Measurements from ENCODE around the gene ABCA3. TPM values are rescaled to one million over a fixed set of nuclear protein-coding genes. Genes with fewer than 3 reads are reported as not detected.

ABCA3 gene
- total RNA-seq, 1 experiment from 2014 or later, result 58.4 TPM

- H3K4me3 ChIP-seq (ENCODE audit: low read depth in 2 of 2, low read length in 2 of 2), result no peak overlapping the region
- CTCF ChIA-PET, result interaction anchor here (0.6 kb wide), 1 partner anchor 15 kb away, joined by 3 read pairs; no protein-coding TSS in a partner anchor
Observed at GRCh38 chr16:2237493-2238149, 102.9 kb downstream of the ABCA3 start.

GRCh38 chr16:2237102-2237482 lies 103.4 kb downstream of the ABCA3 start:
- ChIA-PET POLR2A (no interaction called here), CTCF (interaction anchor here (0.6 kb wide), 1 partner anchor 15 kb away, joined by 3 read pairs; no protein-coding TSS in a partner anchor)
- Histone ChIP-seq H3K27me3 (ENCODE audit: control insufficient read depth, insufficient read depth, low read length) (no peaks in the 10 kb centered on the region), H3K4me3 (ENCODE audit: low read depth in 2 of 2, low read length in 2 of 2) (no peak overlapping the region), H3K9me3 (ENCODE audit: control insufficient read depth, insufficient read depth, low read depth, low read length) (no peaks in the 10 kb centered on the region), H3K36me3 (ENCODE audit: control insufficient read depth, insufficient read depth, low read length) (no peaks in the 10 kb centered on the region; the same call in 1 of the 2 replicates), H3K4me1 (ENCODE audit: control insufficient read depth, insufficient read depth, low read length) (peaks cover 8% of the 10 kb centered on the region), H3K27ac (ENCODE audit: low read length) (no peak overlapping the region)
- TF ChIP-seq REST (IDR thresholded peaks at IDR 0.05; ENCODE audit: insufficient read depth in 1 of 2, low read depth in 2 of 2, low read length in 1 of 2), result no peak
- TF ChIP-seq SIN3A (IDR thresholded peaks at IDR 0.05; ENCODE audit: borderline replicate concordance, insufficient read depth, low read depth, low read length), result no peak
- no peak for TF ChIP-seq TCF7L2 (IDR thresholded peaks at IDR 0.05; ENCODE audit: low read depth, low read length)
- no peak for TF ChIP-seq CTCF (IDR thresholded peaks at IDR 0.05)
- TF ChIP-seq POLR2AphosphoS5 (IDR thresholded peaks at IDR 0.05; ENCODE audit: low read depth, low read length), result no peak
- intact Hi-C loops (cut with micrococcal nuclease; ENCODE audit: unreplicated experiment), result no loop called here
- in situ Hi-C loops (cut with HindIII; ENCODE audit: low pct_unique_long_range_greater_than_20kb, low sequenced_read_pairs), result no loop called here
- no TSS peak for BruUV-seq (replicated peaks)
- ATAC-seq (no peak), DNase-seq (ENCODE audit: low read depth, low spot score) (no peak)

More at GRCh38 chr16:2237493-2238149, 102.9 kb downstream of the ABCA3 start:
- intact Hi-C loops (cut with micrococcal nuclease; ENCODE audit: unreplicated experiment) (no loop called here), in situ Hi-C loops (cut with HindIII; ENCODE audit: low pct_unique_long_range_greater_than_20kb, low sequenced_read_pairs) (no loop called here)
- ATAC-seq, result no peak
- H3K9me3 ChIP-seq (ENCODE audit: control insufficient read depth, insufficient read depth, low read depth, low read length), result no peaks in the 10 kb centered on the region
- no peak for TF ChIP-seq REST (IDR thresholded peaks at IDR 0.05; ENCODE audit: insufficient read depth in 1 of 2, low read depth in 2 of 2, low read length in 1 of 2)
- TF ChIP-seq TCF7L2 (IDR thresholded peaks at IDR 0.05; ENCODE audit: low read depth, low read length), result no peak
- TF ChIP-seq POLR2AphosphoS5 (IDR thresholded peaks at IDR 0.05; ENCODE audit: low read depth, low read length), result no peak; the same call in 1 of the 2 replicates
- no peak for TF ChIP-seq SIN3A (IDR thresholded peaks at IDR 0.05; ENCODE audit: borderline replicate concordance, insufficient read depth, low read depth, low read length)
- TF ChIP-seq CTCF (IDR thresholded peaks at IDR 0.05), result no peak
- no peaks in the 10 kb centered on the region for H3K27me3 ChIP-seq (ENCODE audit: control insufficient read depth, insufficient read depth, low read length)
- H3K36me3 ChIP-seq (ENCODE audit: control insufficient read depth, insufficient read depth, low read length), result no peaks in the 10 kb centered on the region; the same call in 1 of the 2 replicates
- DNase-seq (ENCODE audit: low read depth, low spot score), result no peak
- POLR2A ChIA-PET, result no interaction called here
- no peak overlapping the region for H3K27ac ChIP-seq (ENCODE audit: low read length)
- no TSS peak for BruUV-seq (replicated peaks)
- H3K4me1 ChIP-seq (ENCODE audit: control insufficient read depth, insufficient read depth, low read length), result peaks cover 8% of the 10 kb centered on the region
